Measurements from ENCODE around the gene REXO1. TPM values are rescaled to one million over a fixed set of nuclear protein-coding genes. Genes with fewer than 3 reads are reported as not detected.

REXO1 gene
- total RNA-seq, 1 donor from 2014 or later, result 22.2 TPM

DNA sequence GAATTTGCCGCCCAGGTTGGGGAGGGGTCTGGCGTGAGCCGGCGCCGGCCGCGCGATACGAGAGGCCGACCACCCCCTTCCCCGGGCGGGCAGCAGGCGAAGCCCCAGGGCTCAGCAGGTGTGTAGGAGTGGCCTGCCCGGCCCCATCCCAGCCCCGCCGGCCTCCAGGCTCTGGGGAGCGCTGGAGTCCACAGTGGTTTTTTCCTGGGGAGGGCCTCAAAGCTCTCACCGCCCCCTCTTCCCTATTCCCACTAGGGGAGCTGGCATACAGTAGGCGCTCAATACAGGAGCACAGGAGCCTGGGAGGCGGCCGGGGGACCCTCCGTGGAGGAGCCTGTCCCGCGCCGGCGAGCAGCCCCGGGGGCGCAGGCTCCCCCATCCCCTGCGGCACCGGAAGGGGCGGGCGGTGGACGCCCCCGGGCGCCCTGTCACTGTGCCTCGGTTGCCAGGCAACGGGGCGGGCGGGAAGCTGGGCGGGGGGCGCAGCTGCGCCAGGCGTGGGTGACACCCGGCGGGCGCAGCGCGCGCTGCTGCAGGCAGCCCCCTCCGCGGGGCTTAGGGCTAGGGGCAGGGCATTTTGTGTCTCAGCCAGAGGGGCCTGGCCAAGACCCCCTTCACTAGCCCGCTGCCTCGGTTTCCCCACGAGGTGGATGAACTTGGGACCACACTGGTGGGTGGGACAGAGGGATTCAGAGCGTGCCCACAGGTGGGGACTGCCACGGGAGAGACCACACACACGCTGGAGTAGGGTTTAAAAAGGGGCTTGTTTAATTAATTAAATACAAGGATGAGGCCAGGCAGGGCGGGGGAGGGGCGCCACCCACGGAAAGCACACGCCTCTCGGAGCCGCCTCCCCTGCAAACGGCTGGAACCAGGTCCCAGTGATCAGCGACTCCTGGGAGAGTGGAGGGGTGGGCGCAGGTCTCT, 3.6 kb upstream of the REXO1 start:
- no peak for DNase-seq (ENCODE audit: low spot score)
- Mint-ChIP-seq H3K27me3 (ENCODE audit: low read depth) (no peaks in the 10 kb centered on the region), H3K9me3 (ENCODE audit: low read depth) (no peaks in the 10 kb centered on the region), H3K4me3 (ENCODE audit: unreplicated experiment) (no peak overlapping the region), H3K27ac (ENCODE audit: unreplicated experiment) (no peak overlapping the region), H3K4me1 (ENCODE audit: low read depth) (peaks cover 31% of the 10 kb centered on the region), H3K36me3 (ENCODE audit: low read depth) (no peaks in the 10 kb centered on the region)
- TF ChIP-seq, protein P1, sequence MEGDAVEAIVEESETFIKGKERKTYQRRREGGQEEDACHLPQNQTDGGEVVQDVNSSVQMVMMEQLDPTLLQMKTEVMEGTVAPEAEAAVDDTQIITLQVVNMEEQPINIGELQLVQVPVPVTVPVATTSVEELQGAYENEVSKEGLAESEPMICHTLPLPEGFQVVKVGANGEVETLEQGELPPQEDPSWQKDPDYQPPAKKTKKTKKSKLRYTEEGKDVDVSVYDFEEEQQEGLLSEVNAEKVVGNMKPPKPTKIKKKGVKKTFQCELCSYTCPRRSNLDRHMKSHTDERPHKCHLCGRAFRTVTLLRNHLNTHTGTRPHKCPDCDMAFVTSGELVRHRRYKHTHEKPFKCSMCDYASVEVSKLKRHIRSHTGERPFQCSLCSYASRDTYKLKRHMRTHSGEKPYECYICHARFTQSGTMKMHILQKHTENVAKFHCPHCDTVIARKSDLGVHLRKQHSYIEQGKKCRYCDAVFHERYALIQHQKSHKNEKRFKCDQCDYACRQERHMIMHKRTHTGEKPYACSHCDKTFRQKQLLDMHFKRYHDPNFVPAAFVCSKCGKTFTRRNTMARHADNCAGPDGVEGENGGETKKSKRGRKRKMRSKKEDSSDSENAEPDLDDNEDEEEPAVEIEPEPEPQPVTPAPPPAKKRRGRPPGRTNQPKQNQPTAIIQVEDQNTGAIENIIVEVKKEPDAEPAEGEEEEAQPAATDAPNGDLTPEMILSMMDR (IDR thresholded peaks at IDR 0.05), result no peak

DNA sequence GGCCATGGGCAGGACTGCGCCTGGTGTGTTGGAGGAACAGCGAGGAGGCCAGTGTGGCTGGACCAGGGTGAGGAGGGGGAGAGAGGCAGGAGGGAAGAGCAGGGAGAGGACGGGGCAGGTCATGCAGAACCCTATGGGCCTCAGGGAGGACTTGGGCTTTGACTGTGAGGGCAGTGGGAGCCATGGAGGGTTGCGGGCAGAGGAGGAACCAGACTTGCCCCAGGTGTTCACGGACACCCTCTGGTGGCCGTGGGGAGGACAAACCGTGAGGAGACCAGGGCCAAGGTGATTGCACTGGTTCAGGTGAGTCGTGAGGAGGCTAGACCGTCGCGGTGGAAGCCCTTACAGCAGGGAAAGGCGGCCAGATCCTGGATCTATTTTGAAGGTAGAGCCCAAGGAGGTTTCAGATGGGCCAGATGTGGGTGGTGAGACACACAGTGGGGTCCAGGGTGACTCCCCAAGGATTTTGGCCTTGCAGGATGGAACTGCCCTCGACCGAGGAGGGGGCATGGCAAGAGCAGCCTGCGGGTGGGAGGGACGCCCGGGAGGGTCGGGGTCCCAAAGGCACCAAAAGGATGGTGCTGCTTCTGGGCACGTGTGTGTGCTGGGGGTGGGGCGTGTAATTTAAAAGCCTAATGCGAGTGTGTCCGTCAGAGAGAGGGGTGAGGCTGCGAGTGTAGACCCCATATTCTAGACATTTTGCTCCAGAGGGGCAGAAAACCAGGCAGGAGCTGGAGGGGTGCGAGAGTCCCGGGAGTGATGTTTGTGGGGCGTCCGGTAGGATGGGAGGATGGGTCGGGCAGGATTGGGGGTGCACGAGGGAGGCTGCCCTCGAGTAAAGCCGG, 2.7 kb upstream of the REXO1 start:
- H3K27me3 Mint-ChIP-seq (ENCODE audit: low read depth), result no peaks in the 10 kb centered on the region
- TF ChIP-seq, protein P1 (IDR thresholded peaks at IDR 0.05), result peak; percentile 22
- no peaks in the 10 kb centered on the region for H3K9me3 Mint-ChIP-seq (ENCODE audit: low read depth)
- H3K27ac Mint-ChIP-seq (ENCODE audit: unreplicated experiment), result no peak overlapping the region
- no peak overlapping the region for H3K4me3 Mint-ChIP-seq (ENCODE audit: unreplicated experiment)
- peaks cover 34% of the 10 kb centered on the region for H3K4me1 Mint-ChIP-seq (ENCODE audit: low read depth)
- no peak for DNase-seq (ENCODE audit: low spot score)
- no peaks in the 10 kb centered on the region for H3K36me3 Mint-ChIP-seq (ENCODE audit: low read depth)

DNA sequence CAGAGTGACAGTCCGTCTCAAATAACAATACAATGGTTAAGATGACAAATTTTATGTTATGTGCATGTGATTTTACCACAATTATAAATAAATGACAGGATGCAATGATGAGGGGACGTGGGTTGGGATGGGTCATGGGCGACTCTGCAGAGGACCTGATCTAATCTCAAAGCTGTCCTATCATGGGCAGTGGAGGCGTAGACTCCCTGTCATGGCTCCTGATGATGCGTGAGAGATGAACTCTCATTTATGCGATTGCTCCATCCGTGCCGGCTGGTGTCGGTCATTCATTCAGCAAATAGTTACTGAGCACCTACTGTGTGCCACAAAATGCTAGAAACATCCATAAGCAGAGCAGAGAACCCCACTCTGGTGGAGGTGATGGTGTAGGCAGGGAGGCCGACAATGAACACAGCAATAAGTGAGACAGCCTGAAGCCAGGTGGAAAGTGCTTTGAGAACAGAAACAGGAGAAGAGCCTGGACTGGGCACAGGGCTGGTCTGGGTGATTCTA, 1.7 kb upstream of the REXO1 start:
- no peaks in the 10 kb centered on the region for H3K36me3 Mint-ChIP-seq (ENCODE audit: low read depth)
- no peak overlapping the region for H3K4me3 Mint-ChIP-seq (ENCODE audit: unreplicated experiment)
- H3K9me3 Mint-ChIP-seq (ENCODE audit: low read depth), result no peaks in the 10 kb centered on the region
- DNase-seq (ENCODE audit: low spot score), result no peak
- no peaks in the 10 kb centered on the region for H3K27me3 Mint-ChIP-seq (ENCODE audit: low read depth)
- H3K4me1 Mint-ChIP-seq (ENCODE audit: low read depth), result peaks cover 28% of the 10 kb centered on the region
- no peak overlapping the region for H3K27ac Mint-ChIP-seq (ENCODE audit: unreplicated experiment)
- TF ChIP-seq, protein P1 (IDR thresholded peaks at IDR 0.05), result no peak

DNA sequence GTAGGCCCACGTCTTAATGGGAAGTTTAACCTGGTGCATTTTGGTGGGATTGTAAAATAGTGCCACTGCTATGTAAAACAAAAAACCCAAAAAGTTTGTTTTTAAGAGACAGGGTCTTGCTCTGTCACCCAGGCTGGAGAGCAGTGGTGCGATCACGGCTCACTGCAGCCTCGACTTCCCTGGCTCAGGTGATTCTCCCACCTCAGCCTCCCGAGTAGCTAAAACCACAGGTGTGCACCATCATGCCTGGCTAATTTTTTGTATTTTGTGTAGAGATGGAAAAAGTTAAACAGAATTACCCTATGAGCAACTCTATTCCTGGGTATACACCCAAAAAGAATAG, 820 bp upstream of the REXO1 start:
- H3K27me3 Mint-ChIP-seq (ENCODE audit: low read depth), result no peaks in the 10 kb centered on the region
- H3K27ac Mint-ChIP-seq (ENCODE audit: unreplicated experiment), result peak overlapping the region; percentile 68
- H3K36me3 Mint-ChIP-seq (ENCODE audit: low read depth), result no peaks in the 10 kb centered on the region
- TF ChIP-seq, protein P1 (IDR thresholded peaks at IDR 0.05), result no peak
- H3K9me3 Mint-ChIP-seq (ENCODE audit: low read depth), result no peaks in the 10 kb centered on the region
- H3K4me1 Mint-ChIP-seq (ENCODE audit: low read depth), result peaks cover 25% of the 10 kb centered on the region
- no peak overlapping the region for H3K4me3 Mint-ChIP-seq (ENCODE audit: unreplicated experiment)
- DNase-seq (ENCODE audit: low spot score), result no peak

Measured in chondrocyte (in vitro differentiated cells).